GM19193 (cell line): ENCODE results near the gene HDAC9.

ENCODE experiments used
- POLR2A ChIP-seq: IDR thresholded peaks from 4 replicates; pipeline ENCODE4 v1.6.1; 2011; ENCODE audit not compliant: insufficient read depth, insufficient read length; ENCODE audit errors: extremely low read depth

Gene HDAC9

DNA sequence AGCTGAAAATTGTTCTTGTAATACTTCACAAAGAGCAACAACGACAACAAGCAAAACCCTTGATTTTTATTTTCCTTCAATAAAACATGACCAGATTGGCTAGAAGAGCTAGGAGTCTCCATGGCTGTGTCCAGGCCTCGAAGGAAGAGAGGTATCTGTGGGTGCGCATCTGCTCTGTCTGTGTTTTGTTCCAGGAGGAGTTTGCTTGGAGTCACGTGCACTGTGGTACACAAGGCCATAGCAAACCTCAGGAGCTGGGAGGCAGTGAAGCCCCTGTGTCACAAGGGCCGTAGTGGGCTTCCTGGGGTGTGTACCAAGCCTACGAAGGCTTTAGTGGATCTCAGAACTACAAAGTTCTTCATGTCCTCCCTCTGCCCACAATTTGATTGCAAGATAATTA lies 350.2 kb downstream of the HDAC9 start:
- TF ChIP-seq POLR2A, result no peak

DNA sequence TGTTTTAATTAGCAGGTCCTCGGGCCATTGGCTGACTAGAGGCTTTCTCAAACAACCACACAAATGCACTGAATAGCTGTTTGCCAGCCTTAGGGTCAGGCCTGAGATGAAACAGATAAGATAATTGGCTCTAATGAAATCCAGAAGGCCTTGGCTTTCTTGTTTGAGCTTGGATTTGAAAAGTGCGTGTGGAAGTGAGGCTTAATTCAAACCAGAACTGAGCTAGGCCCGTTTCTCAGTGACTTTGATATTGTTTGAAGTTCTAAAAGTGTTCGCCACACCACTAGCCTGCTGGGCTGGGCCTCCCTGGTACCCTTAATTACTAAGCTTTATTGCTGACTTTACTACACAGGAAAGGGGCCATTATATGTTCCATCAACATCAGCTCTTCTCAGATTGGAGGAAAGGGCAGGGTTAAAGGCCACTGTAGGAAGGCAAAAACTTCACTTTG lies 351.2 kb downstream of the HDAC9 start:
- no peak for TF ChIP-seq POLR2A

DNA sequence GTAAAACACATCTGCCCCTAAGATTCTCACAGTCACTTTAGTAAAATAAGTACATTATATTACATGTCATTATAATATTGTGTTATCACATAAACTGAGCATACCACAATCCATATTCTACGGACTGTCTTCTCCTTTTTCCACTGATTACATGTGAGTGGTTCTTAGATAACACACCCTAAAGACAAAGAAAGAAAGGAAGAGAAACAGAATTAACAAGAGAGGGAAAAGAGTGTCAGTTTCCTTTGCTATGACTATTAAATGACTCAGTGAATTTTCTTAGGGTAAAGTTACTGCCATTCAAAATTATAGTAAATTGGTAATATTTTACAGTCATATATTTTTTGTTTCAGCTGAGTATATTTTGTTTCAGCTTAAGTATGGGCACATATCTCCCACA lies 353.6 kb downstream of the HDAC9 start:
- TF ChIP-seq POLR2A, result no peak

DNA sequence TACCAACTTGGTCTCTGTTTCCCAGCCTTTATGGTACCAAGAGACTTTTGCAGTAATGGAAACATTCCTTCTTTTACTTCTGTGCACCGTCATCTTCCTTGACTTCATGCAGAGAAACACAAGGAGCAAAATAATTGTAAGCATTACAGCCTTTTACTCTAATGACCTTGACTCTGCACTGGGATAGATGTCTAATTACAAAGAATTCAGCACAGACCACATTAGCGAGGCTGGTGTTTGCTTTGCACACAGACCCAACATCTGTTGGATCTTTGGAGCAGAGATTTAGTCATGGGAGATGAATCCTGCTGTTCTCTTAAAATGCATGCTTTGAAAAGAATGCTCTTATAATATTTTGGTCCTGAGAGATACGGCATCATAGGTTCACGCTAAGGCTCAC lies 360.2 kb downstream of the HDAC9 start:
- no peak for TF ChIP-seq POLR2A

DNA sequence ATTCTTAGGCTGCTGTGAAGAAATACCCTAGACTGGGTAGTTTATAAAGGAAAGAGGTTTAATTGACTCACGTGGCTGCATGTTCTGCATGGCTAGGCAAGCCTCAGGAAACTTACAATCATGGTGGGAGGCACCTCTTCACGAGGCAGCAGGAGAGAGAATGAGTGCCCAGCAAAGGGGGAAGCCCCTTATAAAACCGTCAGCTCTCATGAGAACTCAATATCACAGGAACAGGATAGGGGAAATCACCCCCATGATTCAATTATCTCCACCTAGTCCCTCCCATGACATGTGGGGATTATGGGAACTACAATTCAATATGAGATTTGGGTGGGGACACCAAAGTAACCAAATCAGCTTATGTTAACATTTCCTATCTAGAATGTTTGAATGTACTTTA lies 362.7 kb downstream of the HDAC9 start:
- TF ChIP-seq POLR2A, result no peak

DNA sequence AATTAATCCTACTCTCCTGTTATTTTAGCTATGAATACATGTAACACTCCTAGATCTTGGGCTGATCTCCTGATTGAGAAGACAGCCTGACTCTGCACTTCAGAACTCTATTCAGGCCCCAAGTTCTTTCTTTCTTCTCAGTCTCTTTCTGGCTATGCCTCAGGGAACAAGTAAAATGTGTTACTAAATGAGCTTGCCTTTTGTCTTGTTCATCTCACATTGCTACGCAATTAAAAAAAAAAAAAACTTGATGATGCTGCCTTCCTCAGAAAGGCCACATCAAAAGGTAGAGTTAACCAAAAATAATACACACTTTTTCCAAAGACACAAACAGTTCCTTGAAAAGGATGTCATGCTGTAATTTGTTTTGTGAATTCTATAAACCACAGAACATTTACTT lies 363.8 kb downstream of the HDAC9 start:
- TF ChIP-seq POLR2A, result no peak

DNA sequence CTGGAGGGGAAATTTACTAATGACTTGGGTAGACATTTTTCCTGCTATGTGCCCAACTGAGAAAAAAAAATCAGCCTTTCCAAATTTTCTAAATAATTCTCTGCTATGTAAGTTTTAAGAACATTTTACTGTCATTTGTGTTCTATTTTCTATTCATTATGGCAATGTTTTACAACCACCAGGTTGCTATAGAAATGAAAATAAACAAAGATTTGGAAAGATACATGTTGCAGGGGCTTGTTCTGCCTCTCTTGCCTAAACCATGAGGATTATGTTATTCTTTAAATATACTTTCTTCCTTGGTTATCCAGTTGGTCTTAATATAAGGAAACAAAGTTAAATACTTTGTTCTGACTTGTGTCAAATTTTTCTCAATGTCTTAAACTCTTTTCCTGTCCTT lies 364.7 kb downstream of the HDAC9 start:
- TF ChIP-seq POLR2A, result no peak

DNA sequence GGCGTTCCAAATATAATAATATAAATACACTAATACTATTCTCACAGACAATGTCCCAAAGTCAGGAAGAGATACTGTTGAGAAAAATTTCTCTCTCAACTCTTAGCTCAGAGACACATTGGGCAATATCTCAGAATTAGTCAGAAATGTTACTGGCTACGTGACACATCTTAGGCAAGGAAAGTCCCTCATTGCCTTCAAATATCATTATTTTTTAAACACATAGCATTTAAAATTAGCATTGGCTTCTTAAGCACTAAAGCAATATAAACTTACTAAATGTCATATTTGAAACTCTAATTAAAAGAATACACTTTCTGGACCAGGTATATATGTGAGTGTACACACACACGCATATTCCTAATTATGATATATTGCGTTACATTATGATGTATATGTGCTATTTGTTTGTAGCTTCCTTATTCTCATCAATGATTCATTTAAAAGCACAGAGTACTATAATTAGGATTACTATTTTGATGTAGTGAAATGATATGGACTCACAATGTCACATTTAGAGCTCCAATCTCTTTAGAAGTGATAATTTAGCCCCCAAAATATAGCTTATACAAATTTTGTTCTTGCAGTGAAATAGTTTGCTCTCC lies 366.1 kb downstream of the HDAC9 start:
- TF ChIP-seq POLR2A, result no peak

DNA sequence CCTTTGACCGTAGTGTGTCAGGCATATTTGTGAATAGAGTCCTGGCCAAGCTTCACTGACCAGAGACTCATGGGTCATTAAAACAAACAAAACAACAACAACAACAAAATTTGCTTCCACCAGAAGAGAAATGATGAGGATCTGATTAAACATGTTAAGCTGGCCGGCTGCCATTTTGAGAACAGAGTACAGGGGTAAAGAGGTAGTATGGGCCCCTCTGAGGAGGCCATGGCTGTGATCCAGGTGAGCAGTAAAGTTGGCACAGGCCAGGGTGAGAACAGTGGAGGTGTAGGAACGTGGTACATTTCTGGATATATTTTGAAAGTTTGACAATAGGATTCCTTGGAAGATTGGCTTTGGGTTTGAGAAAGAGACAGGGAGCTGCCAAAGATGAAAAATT lies 369.4 kb downstream of the HDAC9 start:
- TF ChIP-seq POLR2A, result no peak

DNA sequence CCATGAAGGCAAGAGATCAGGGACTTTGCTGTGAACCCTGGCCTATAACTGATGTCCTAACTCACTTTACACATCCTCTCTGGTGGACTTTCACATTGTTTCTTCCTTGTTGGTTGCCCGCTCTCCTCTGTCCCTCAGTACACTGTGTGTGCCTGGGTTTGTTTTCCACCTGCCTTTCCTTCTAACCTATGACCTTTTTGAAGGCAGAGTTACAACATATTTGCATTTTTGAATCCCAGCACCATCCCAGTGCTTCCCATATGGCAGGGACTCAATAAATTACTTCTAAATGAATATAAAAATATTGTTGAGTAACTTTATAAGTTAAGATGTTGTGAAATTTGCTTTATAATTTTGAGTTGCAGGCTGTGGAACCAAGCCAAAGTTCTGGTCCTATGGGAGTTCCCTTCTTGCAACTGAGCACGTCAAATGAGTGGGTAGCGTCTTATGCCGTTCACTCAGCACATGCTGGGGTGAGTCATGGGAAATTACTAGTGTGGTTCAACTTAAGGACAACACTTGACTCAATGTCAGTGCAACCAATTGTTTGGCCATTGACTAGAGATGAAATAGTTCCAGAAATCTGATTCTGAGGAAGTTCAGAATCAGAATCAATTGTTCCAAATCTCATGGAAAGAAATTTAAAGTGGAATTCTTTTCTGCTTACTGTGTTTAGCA lies 370.9 kb downstream of the HDAC9 start:
- no peak for TF ChIP-seq POLR2A

DNA sequence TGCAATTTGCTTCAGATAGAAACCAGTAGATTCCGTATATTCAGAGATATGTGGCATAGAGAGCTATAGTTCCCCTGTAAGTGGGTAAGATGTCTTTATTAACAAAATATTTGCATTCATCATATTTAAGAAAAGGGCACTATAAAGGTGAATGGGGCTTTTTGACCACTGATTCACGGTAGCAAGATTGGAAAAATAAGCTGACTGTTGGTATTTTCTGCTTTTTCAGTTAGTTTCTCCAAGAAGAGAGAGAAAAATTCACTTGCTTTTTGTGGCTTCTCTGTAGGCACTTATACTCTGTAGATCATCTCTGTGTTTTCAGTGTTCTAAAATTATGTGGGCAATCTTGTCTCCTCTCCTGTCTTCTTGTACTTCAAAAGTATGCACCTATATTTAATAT lies 376.8 kb downstream of the HDAC9 start:
- TF ChIP-seq POLR2A, result no peak

DNA sequence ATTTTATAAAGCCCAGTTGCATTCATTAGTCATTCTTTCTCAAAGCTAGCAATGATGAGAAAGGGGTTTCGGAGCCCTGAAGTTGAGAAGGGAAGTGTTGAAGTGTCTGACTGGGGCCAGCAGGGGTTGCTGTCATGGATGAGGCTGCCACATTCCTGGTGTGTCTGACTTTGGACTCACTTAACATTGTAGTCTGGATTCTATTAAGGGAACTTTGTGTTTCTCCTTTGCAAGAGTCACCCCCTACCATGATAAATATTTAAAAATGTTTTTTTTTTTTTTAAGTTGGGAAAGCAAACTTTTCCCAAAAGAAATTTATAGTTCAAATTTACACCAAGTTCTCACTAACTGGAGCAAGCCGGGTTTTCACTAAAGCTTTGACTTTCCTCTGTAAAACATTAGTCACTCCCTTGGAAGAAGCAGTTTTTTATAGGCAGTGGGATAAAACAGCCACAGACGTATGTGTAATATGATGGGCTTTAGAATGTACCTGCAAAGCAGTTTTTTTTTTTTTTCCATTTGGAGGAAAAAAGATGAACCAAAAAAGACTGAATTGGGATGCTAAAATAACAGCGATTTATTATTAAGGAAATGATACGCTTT lies 378.3 kb downstream of the HDAC9 start:
- TF ChIP-seq POLR2A, result no peak

DNA sequence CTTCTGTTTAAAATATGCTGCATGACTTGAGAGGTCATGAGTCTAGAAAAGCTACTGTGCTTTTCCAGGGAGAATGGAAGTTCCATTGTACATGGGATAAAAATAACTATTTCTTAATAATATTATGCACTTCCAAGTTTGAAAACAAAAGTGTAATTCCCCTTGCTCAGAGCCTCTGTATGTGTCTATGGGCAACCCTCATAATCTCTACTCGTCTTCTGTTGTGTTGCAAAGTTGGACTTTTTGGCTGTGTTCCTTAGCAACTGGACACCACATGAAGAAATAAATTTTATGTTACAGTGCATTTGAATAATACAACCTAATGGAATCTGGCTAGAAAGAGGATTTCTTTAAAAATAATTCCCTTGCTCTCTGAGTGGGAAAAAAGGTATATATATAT lies 379.3 kb downstream of the HDAC9 start:
- TF ChIP-seq POLR2A, result no peak

DNA sequence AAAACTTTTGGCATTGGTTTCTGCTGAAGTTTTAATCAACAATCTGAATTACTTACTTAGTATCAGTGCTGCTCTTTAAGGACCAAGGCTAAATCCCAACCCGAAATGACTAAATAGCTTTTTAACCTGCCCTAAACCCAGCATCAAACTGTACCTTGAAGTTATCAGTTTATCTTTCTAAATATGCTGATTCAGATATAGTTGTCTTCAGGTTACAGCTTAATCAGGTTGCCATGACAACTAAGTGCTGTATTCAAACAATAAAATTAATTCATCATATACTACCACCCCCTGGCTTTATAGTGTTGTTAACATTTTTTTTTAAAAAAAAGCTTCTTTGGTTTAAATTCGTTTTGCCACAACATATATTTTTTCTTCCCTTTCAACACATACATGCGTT lies 382.3 kb downstream of the HDAC9 start:
- no peak for TF ChIP-seq POLR2A

DNA sequence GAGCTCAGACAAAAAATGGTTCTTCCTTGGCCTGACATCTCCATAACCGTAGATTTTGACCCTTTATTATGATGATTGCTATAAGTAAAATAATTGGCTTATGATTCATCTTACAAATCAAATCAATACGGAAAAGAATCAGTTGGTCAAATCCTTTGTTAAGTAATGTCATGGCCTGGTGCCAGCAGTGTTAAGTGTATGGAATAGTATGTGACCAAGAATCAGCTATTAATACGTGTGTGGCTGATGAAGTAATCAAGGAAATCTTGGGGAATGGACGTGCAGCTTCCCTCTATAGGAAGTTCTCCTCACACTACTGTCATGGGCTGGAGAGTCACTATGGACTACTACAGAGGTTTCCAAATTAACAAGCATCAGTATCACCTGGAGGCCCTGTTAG lies 391.3 kb downstream of the HDAC9 start:
- TF ChIP-seq POLR2A, result no peak

DNA sequence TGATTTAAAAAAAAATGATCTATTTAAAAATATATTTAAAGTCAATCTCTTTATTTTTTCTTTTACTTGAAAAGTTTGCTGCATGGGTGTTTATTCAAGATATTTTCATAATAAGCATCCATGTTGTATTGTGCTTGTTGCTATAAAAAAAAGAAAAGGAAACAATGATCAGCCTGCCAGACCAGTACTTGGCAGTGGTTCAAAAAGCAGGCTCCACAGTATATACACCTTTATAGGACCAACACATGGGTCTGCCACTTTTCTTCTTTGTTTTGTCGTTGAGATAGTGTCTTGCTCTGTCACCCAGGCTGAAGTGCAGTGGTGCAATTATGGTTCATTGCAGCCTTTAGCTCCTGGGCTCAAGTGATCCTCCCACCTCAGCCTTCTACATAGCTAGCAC lies 393.9 kb downstream of the HDAC9 start:
- TF ChIP-seq POLR2A, result no peak
